SJCRH30 (cell line): ENCODE results near the gene ZKSCAN3. TPM values are rescaled to one million over a fixed set of nuclear protein-coding genes. Genes with fewer than 3 reads are reported as not detected.

Experiments
- DNase-seq, 2 experiments: peaks; one replicate each; pipeline ENCODE4 v3.0.0-alpha.2; 2015 to 2020
- H3K27ac ChIP-seq: fragments of 250-450 bp; sonication (Bioruptor Pico); 2 replicates; pipeline ENCODE4 v1.5.1; 2020; ENCODE audit warnings: mild to moderate bottlenecking, moderate library complexity
- H3K27me3 ChIP-seq: fragments of 250-450 bp; sonication (Bioruptor Pico); 2 replicates; pipeline ENCODE4 v1.5.1; 2020; ENCODE audit warnings: mild to moderate bottlenecking, moderate library complexity
- H3K36me3 ChIP-seq: fragments of 250-450 bp; sonication (Bioruptor Pico); 2 replicates; pipeline ENCODE4 v1.5.1; 2020; ENCODE audit warnings: mild to moderate bottlenecking, moderate library complexity
- H3K4me1 ChIP-seq: fragments of 250-450 bp; sonication (Bioruptor Pico); 2 replicates; pipeline ENCODE4 v1.5.1; 2020; ENCODE audit warnings: mild to moderate bottlenecking, moderate library complexity
- H3K4me3 ChIP-seq: fragments of 250-450 bp; sonication (Bioruptor Pico); 2 replicates; pipeline ENCODE4 v1.5.1; 2020; ENCODE audit warnings: mild to moderate bottlenecking, moderate library complexity
- H3K9me3 ChIP-seq: fragments of 250-450 bp; sonication (Bioruptor Pico); replicated peaks from 2 replicates; pipeline ENCODE4 v1.5.1; 2020; ENCODE audit warnings: mild to moderate bottlenecking, moderate library complexity
- total RNA-seq: library from RNA; depleted of rRNA; stranded (reverse); fragments of >200 nt; shearing (Covaris generic); gene quantifications from 2 replicates; pipeline ENCODE4 v1.2.3, GENCODE V29; 2014; rRNA removed

Gene ZKSCAN3
- total RNA-seq, 1 experiment from 2014 or later = 4.6 TPM

GRCh38 chr6:28410767-28411166, 61.0 kb downstream of the ZKSCAN3 start:
- Histone ChIP-seq H3K27ac (no peak overlapping the region), H3K9me3 (no peaks in the 10 kb centered on the region), H3K27me3 (no peaks in the 10 kb centered on the region), H3K4me3 (no peak overlapping the region), H3K4me1 (no peaks in the 10 kb centered on the region), H3K36me3 (no peaks in the 10 kb centered on the region)
- DNase-seq = no peak

- no peak overlapping the region for H3K27ac ChIP-seq
- no peaks in the 10 kb centered on the region for H3K27me3 ChIP-seq
- H3K36me3 ChIP-seq = no peaks in the 10 kb centered on the region
- H3K4me1 ChIP-seq = no peaks in the 10 kb centered on the region
- H3K4me3 ChIP-seq = no peak overlapping the region
- DNase-seq = no peak
- no peaks in the 10 kb centered on the region for H3K9me3 ChIP-seq
Measured at GRCh38 chr6:28413681-28414080, 63.9 kb downstream of the ZKSCAN3 start.

Other genes starting within 250 kb of the ZKSCAN3 start
- gene ZSCAN16, start 225.3 kb upstream of the ZKSCAN3 start, total RNA-seq = 2.9 and 4.6 TPM in 2 replicates
- 22.4 and 24.6 TPM in 2 replicates for gene ZKSCAN8, start 208.1 kb upstream of the ZKSCAN3 start, total RNA-seq
- 14.0 and 15.5 TPM in 2 replicates for gene ZSCAN9, start 124.7 kb upstream of the ZKSCAN3 start, total RNA-seq
- gene ZKSCAN4, start 97.7 kb upstream of the ZKSCAN3 start, total RNA-seq = 4.4 and 4.8 TPM in 2 replicates
- not detected in 2 replicates for gene NKAPL, start 90.7 kb upstream of the ZKSCAN3 start, total RNA-seq
- 12.1 and 12.7 TPM in 2 replicates for gene ZSCAN26, start 82.8 kb upstream of the ZKSCAN3 start, total RNA-seq
- 9.7 and 11.2 TPM in 2 replicates for gene PGBD1, start 68.4 kb upstream of the ZKSCAN3 start, total RNA-seq
- gene ZSCAN31, start 13.8 kb upstream of the ZKSCAN3 start, total RNA-seq = 1.9 and 2.6 TPM in 2 replicates
- 8.4 and 10.5 TPM in 2 replicates for gene ZSCAN12, start 49.8 kb downstream of the ZKSCAN3 start, total RNA-seq
- 1.1 and 2.3 TPM in 2 replicates for gene ZSCAN23, start 93.5 kb downstream of the ZKSCAN3 start, total RNA-seq
- gene GPX6, start 165.8 kb downstream of the ZKSCAN3 start, total RNA-seq = not detected in 2 replicates
- not detected in 2 replicates for gene GPX5, start 175.9 kb downstream of the ZKSCAN3 start, total RNA-seq